ENCODE results near the gene FAM43A. TPM values are rescaled to one million over a fixed set of nuclear protein-coding genes. Genes with fewer than 3 reads are reported as not detected.

The FAM43A gene
- total RNA-seq, 2 experiments from 2014 or later = 5.1 to 6.6 TPM

DNA sequence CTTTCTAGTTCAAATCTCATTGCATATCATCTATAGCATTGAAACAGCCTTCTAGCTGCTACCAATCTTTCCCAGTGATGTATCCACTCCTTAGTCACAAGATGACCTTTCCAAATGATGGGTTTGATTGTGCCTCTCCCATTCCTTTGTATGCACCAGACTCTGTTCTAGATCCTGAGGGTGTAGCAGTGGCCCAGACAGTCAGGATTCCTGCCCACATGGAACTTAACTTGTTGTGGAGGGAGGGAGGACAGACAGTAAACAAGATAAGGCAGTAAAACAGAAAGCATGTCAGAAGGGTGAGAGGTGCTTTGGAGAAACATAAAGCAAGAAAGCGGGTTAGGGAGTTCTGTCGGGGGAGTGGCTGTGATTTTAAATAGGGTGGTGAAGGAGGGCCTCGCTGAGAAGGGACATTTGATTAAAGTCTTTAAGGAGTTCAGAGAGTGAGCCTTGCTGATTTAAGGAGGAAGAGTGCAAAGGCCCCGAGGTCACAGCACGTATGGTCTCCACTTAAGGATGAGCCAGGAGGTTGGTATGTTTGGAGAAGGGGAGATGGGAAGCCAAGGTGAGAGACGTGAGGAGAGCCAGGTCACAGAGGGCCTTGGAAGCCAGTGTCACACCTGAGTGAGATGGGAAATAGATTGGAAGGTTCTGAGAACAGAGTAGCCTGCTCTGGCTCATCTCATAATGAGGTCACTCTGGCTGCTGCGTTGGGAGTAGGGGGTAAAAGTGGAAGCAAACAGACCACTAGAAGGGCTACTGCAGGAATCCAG is 38.3 kb downstream of the FAM43A start:
- Mint-ChIP-seq H3K4me1 (no peaks in the 10 kb centered on the region), H3K9me3 (no peaks in the 10 kb centered on the region), H3K4me3 (no peak overlapping the region), H3K27ac (no peak overlapping the region), H3K27me3 (peaks cover 8% of the 10 kb centered on the region), H3K36me3 (no peaks in the 10 kb centered on the region)
- ATAC-seq (ENCODE audit: low read depth) = no peak
- DNase-seq = no peak
- POLR2A ChIA-PET = no interaction called here

DNA sequence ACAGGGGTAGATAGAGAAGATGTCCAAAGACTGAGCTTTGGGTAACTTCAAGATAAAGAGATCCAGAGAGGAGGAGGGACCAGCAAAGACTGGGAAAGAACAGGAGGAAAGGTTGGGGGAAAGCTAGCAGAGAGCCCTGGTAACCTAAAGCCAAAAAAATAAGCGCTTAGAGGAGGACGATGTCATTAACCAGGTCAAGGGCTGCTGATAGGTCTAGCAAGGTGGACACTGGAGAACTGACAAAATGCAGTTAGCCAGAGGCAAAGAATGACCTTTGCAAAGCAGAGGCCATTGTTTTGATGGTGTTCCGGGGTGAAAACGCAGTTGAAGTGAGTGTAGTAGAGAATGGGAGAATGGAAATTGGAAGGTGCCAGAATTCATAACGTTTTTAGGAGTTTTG is 39.7 kb downstream of the FAM43A start:
- DNase-seq (no peak), ATAC-seq (ENCODE audit: low read depth) (no peak)
- POLR2A ChIA-PET = no interaction called here
- no peak overlapping the region for H3K27ac Mint-ChIP-seq
- no peaks in the 10 kb centered on the region for H3K4me1 Mint-ChIP-seq
- H3K27me3 Mint-ChIP-seq = peaks cover 8% of the 10 kb centered on the region
- no peaks in the 10 kb centered on the region for H3K9me3 Mint-ChIP-seq
- H3K36me3 Mint-ChIP-seq = no peaks in the 10 kb centered on the region
- H3K4me3 Mint-ChIP-seq = no peak overlapping the region

GRCh38 chr3:194727435-194728128 is 41.9 kb downstream of the FAM43A start:
- Mint-ChIP-seq H3K4me1 (no peaks in the 10 kb centered on the region), H3K36me3 (no peaks in the 10 kb centered on the region), H3K27me3 (peaks cover 22% of the 10 kb centered on the region), H3K27ac (no peak overlapping the region), H3K4me3 (no peak overlapping the region), H3K9me3 (no peaks in the 10 kb centered on the region)
- no peak for ATAC-seq (ENCODE audit: low read depth)
- POLR2A ChIA-PET = no interaction called here
- no peak for DNase-seq

GRCh38 chr3:194728986-194729385 is 43.3 kb downstream of the FAM43A start:
- Mint-ChIP-seq H3K27me3 (peaks cover 28% of the 10 kb centered on the region), H3K27ac (no peak overlapping the region), H3K4me3 (no peak overlapping the region), H3K9me3 (no peaks in the 10 kb centered on the region), H3K4me1 (no peaks in the 10 kb centered on the region), H3K36me3 (no peaks in the 10 kb centered on the region)
- DNase-seq = no peak
- POLR2A ChIA-PET = no interaction called here
- ATAC-seq (ENCODE audit: low read depth) = no peak

- Mint-ChIP-seq H3K27me3 (peaks cover 36% of the 10 kb centered on the region), H3K4me3 (no peak overlapping the region), H3K9me3 (peaks cover 1% of the 10 kb centered on the region), H3K36me3 (no peaks in the 10 kb centered on the region), H3K4me1 (no peaks in the 10 kb centered on the region), H3K27ac (no peak overlapping the region)
- POLR2A ChIA-PET = no interaction called here
- no peak for ATAC-seq (ENCODE audit: low read depth)
- DNase-seq = no peak
Observed at GRCh38 chr3:194730365-194730764, 44.7 kb downstream of the FAM43A start.

DNA sequence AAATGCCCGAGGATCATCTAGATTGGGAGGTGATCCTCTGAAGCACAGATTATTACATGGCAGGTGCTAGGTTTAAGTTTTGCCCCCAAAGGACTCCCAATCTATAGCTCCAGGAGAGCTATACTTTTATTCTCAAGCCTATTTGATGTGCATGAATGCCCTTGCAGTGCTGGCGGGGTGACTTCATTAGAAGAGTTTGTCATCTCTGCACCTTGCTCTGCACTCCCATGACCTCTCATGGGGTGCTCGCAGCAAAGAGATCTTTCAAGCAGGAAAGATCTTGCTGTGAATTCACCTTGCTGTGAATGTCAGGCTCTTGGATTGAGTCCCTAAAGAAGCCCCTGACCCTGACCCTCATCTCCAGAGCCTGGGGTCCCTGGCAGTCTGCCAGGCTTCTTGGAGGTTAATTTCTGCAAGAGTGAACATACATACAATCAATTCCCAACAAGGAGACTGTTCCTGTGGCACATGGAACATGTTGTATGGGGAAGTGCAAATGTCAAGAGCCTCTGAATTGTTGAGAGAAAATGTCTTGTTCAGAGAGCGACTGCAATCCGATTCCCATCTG is 45.9 kb downstream of the FAM43A start:
- Mint-ChIP-seq H3K4me3 (no peak overlapping the region), H3K36me3 (no peaks in the 10 kb centered on the region), H3K27ac (no peak overlapping the region), H3K9me3 (peaks cover 2% of the 10 kb centered on the region), H3K4me1 (no peaks in the 10 kb centered on the region), H3K27me3 (peaks cover 33% of the 10 kb centered on the region)
- no peak for ATAC-seq (ENCODE audit: low read depth)
- POLR2A ChIA-PET = no interaction called here
- no peak for DNase-seq

- Mint-ChIP-seq H3K4me1 (no peaks in the 10 kb centered on the region), H3K27me3 (peaks cover 33% of the 10 kb centered on the region), H3K4me3 (no peak overlapping the region), H3K36me3 (no peaks in the 10 kb centered on the region), H3K27ac (no peak overlapping the region), H3K9me3 (peaks cover 2% of the 10 kb centered on the region)
- POLR2A ChIA-PET = no interaction called here
- DNase-seq = no peak
- ATAC-seq (ENCODE audit: low read depth) = no peak
Observed at GRCh38 chr3:194732617-194733016, 46.9 kb downstream of the FAM43A start.

DNA sequence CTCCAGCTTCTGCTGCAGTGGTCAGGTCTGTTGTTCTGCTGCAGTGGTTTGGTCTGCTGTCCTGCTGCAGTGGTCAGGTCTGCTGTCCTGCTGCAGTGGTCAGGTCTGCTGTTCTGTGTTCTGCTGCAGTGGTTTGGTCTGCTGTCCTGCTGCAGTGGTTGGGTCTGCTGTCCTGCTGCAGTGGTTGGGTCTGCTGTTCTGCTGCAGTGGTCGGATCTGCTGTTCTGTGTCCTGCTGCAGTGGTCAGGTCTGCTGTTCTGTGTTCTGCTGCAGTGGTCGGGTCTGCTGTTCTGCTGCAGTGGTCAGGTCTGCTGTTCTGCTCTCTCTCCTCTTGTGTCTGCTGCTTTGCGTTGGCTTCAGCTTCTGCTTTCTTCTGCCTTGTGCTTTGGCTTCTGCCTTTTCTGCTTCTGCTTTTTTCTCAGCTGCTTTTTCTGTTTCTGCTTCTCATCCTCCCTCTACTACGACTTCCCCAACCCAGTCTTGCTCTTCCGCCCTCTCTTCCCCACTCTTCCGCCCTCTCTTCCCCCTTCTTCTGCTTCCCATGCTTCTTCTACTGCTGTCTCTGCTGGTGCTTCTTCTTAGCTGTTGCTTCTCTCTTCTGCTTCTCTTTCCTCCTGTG is 50.7 kb downstream of the FAM43A start:
- POLR2A ChIA-PET = no interaction called here
- H3K4me1 Mint-ChIP-seq = no peaks in the 10 kb centered on the region
- H3K27ac Mint-ChIP-seq = no peak overlapping the region
- H3K27me3 Mint-ChIP-seq = peaks cover 27% of the 10 kb centered on the region
- DNase-seq (no peak), ATAC-seq (ENCODE audit: low read depth) (no peak)
- no peaks in the 10 kb centered on the region for H3K36me3 Mint-ChIP-seq
- no peak overlapping the region for H3K4me3 Mint-ChIP-seq
- H3K9me3 Mint-ChIP-seq = peaks cover 2% of the 10 kb centered on the region

- DNase-seq (no peak), ATAC-seq (ENCODE audit: low read depth) (no peak)
- Mint-ChIP-seq H3K27me3 (peaks cover 22% of the 10 kb centered on the region), H3K9me3 (peaks cover 2% of the 10 kb centered on the region), H3K4me3 (no peak overlapping the region), H3K36me3 (no peaks in the 10 kb centered on the region), H3K4me1 (no peaks in the 10 kb centered on the region), H3K27ac (no peak overlapping the region)
- POLR2A ChIA-PET = no interaction called here
Observed at GRCh38 chr3:194736896-194737600, 51.4 kb downstream of the FAM43A start.

Other genes starting within 250 kb of the FAM43A start
- gene ATP13A3, start 198.9 kb upstream of the FAM43A start, total RNA-seq = 10 to 100 TPM; 56.3 to 57.0 TPM
- 1 to 10 TPM; 6.3 to 8.1 TPM for gene TMEM44, start 52.5 kb upstream of the FAM43A start, total RNA-seq
- 10 to 100 TPM; 47.3 to 55.2 TPM for gene LSG1, start 13.7 kb upstream of the FAM43A start, total RNA-seq